Activated gamma-delta T cell treated with anti-CD3 and anti-CD28 coated beads, Interleukin-2, amount 50 U/mL, for 16 hours (primary cell): ENCODE data around the gene DYNLRB1.

ENCODE experiments used
- DNase-seq: peaks from one replicate; pipeline ENCODE4 v3.0.0-alpha.2; 2020; ENCODE audit warnings: low read depth

Gene DYNLRB1

DNA sequence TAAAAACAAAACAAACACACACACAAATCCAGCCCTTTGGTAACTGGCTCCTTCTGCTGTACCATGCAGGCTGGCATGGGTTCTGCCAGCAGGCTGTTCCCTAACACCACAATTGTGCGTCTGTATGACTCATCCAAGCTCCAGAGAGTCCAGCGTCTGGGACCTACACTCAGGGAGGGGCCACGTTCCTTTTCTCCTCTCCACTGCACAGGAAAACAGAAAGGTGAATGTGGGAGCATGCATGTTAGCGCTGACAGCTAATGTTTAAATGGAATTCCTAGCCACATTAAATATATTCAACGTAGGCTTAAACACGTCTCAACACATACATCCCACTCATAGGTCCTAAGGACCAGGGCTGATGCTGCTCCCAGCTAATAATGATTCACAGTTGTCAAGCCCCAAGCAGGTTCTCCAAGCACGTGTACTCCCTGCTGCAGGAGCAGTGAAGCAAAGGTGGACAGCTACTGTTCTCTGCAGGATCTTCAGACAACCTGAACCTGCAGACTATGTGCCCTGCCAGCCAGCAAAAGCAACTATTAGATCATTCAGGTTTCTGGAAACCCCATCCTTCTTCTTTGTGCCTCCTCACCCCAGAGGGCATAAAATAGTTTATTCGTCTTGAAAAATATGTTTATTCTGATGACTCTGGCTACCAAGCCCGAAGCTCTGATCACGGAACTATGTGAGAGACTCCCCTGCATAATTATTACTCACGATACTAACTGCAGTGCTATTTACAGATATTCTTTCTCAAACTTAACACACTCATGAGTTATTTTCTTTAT is 63.2 kb downstream of the DYNLRB1 start:
- no peak for DNase-seq

DNA sequence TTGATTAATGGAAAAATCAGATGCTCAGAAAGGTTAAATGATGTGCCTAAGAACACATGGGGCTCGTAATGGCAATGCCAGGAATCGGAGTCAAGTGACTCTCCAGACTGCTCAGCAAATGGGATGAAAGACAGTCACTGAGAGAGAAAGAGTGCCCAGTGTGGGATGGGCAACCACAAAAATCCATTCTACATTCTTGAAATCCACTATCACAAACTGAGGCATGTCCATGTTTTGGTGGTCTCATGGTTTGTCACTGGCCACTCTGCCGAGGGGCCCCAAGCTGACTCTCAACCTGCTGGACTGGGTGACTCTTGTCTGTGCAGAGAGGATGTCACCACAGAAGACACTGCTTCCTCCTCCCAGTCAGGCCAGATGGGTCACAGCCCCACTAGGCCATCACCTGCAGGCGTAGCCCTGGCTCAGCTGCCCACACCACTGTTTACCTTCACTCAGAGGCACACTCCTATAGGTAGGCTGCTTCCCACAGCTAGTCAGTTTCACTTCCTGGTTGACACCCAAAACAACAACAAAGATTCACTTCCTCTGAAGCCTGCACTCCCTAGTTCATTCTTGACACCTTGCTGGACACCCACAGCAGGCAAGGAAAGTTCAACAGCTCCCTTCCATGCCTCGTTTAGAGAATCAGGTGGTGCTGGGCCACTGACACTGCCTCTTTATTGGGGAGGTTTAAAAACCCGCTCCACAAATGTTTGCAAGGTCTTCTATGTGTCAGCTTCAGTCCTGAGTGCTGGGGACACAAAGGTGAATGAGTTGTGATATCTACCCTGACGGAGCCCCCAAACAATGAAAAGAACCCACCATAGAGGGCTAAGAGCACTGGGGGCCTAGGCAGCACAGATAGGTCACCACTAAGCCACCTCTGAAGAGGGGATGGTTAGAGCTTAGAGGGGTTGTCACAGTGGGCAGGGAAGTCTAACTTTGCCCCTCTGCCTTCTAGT is 64.0 kb downstream of the DYNLRB1 start:
- no peak for DNase-seq

DNA sequence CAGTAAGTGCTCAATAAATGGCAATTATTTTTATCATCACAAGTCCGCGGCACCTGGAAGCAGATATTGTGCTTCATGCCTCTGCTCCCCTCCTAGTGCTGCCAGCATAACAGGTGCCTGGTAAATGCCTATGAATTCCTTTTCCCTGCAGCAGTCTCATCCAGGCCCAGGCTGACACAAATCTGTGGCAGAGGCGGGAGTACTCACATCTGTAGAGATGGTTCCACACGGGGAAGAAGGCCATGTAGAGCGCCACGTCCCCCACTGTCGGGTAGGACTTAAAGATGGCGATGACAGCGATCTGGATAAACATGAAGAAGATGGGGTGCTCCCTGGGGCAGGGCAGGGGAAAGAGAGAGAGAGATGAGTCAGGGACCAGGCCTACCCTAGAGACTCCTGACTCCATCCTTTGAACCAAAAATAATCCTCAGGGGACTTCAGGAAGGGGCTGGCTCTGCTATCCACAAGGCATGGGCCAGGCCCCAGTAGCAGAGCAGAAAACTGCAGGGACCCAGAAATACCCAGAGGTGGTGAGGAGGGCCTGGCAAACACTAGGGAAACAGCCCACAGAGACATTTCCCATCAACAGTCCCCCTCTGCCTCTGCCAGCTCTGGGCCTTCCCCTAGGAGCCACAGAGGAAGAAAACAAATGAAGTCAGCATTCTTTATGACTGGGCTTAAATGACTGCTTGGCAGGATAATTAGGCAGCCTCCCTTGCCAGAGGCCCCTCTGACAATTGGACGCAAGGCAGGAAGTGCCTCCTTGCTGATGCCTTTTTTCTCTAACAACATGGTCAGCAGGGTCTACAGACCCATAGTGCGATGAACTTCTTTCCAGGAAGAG is 65.3 kb downstream of the DYNLRB1 start:
- DNase-seq, result no peak

DNA sequence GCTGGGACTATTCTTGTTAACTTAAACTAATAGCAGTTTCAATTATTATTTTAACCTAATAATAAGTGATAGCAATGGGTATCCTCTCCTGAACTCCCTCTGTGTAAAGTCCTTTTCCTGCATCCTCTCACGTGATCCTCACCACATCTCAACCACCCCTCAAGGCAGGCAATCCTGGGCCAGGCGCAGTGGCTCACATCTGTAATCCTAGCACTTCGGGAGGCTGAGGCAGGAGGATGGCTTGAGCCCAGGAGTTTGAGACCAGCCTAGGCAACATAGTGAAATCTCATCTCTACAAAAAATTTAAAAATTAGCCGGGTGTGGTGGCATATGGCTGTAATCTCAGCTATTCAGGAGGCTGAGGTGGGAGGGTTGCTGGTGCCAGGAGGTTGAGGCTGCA is 66.0 kb downstream of the DYNLRB1 start:
- no peak for DNase-seq

DNA sequence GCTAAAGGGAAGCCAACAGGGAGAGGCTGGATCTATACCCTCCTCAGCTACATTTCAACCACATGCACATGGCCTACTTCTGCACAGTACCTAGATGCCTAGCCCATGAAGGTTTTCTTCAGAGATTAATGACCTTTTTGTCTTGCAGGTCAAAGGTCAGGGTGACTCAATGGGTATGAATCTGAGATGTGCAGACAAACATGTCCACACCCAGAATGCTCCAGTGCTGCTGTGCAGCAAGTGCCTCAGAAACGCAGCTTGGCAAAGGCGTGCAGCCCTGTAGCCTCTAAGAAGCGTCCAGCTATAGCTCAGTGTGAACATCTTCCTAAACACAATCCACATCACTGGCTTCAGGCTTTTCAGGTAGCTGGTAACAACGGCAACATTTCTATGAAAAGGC is 66.7 kb downstream of the DYNLRB1 start:
- DNase-seq, result no peak

DNA sequence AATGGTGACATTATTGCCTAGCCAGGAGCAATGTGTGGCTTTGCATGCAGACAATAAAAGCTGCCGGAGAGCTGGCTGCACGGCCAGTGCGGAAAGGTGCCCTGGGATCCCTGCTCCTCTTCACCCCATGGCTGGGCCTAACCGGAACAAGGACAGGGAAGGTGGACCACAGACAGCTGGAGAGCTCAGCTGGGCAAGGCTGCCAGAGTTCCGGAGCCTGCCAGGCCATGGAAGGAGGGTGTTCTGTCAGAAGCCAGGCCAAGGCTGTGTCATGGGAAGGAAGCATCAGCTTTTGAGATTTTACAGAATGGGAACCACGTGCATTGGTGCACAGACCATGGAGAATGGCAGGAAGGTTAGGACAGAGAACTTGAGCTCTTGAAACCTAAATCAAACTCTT is 67.3 kb downstream of the DYNLRB1 start:
- no peak for DNase-seq

DNA sequence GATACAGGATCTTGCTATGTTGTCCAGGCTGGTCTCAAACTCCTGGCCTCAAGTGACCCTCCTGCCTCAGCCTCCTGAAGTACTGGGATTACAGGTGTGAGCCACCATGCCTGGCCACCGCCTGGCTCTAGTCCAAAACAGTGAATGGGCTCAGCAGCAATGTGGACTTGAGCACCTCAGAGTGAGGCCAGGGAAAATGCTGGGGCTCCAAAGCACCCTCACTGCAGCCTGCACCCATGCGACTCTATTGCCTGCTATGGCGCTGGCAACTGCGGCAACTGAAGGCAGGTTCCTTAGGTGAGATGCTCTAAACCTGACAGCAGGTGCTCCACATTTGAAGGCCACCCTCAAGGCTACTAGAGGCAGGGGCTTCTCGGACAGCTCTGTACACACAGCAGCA is 68.8 kb downstream of the DYNLRB1 start:
- no peak for DNase-seq

DNA sequence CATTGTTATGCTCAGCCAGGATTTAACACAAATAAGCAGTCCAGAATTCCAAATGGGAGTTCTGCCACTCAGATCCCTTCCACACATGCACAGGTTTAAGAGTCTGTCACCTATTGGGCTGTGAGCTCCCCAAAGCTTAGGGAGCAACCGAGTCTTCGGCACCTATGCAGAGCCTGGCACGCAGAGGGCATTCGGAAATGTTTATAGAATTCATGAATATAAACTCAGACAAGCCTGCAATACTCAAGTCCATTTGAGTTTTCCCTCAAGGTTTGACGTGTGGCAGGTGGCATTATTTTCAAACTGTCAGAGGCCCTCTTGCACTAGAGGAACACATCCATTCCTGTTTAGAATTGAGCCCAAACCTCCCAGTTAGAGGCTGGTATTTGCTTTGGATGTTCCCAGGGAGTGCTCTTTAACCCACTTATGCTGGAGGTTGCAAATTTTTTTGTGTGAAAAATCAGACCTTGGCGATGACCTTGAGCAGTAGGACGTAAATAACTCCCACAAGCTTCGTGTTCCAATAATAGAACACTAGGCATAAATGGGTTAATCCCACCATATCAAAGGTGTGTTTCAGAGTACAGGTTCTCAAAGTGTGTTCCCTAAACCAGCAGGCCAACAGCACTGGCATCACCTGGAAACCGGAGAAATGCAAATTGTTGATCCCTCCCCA is 70.4 kb downstream of the DYNLRB1 start:
- DNase-seq, result no peak
